ENCODE results near the gene FIGNL1.

The FIGNL1 gene

DNA sequence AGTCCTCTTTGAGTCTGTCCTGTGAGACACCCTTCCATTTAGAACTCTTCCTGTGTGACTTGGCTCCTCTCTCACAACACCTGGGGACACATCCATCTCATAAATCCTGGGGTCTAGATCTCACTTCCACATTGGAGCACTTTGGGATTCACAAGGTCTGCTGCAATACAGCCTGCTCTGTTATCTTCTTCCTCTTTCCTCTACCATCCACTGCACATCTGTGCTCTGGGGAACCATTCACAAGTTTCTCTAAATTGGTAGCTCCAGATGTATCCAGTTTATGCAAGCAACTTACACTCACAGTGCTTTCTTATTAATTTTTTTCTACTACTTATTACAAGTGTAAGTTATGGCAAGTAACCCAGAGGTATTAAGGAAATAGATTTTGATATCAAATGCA is 5.5 kb upstream of the FIGNL1 start:
- no peak overlapping the region for H3K9ac ChIP-seq (ENCODE audit: low read depth, low read length, poor library complexity, severe bottlenecking)
- no peaks in the 10 kb centered on the region for H3K9me3 ChIP-seq (ENCODE audit: insufficient read depth, low read depth, low read length)
- H3F3A ChIP-seq (ENCODE audit: low read depth): no peaks in the 10 kb centered on the region
- H3K27me3 ChIP-seq (ENCODE audit: insufficient read depth, low read length, poor library complexity, severe bottlenecking): no peaks in the 10 kb centered on the region
- no peak overlapping the region for H3K4me2 ChIP-seq (ENCODE audit: low read depth, low read length, poor library complexity, severe bottlenecking)
- H3K9me2 ChIP-seq (replicated peaks; ENCODE audit: low read depth, low read length): no peaks in the 10 kb centered on the region
- peaks cover 8% of the 10 kb centered on the region; the same call in 1 of the 2 replicates for H3K79me2 ChIP-seq (ENCODE audit: insufficient read depth, low read length)
- H4K20me1 ChIP-seq (ENCODE audit: insufficient read depth, low read length, poor library complexity, severe bottlenecking): no peaks in the 10 kb centered on the region
- H2AFZ ChIP-seq (ENCODE audit: low read length): no peak overlapping the region
- H3K4me1 ChIP-seq (ENCODE audit: insufficient read depth, low read length, poor library complexity, severe bottlenecking): peaks cover 15% of the 10 kb centered on the region
- no peaks in the 10 kb centered on the region for H3K36me3 ChIP-seq (ENCODE audit: insufficient read depth, low read length)
- TF ChIP-seq, protein P1, sequence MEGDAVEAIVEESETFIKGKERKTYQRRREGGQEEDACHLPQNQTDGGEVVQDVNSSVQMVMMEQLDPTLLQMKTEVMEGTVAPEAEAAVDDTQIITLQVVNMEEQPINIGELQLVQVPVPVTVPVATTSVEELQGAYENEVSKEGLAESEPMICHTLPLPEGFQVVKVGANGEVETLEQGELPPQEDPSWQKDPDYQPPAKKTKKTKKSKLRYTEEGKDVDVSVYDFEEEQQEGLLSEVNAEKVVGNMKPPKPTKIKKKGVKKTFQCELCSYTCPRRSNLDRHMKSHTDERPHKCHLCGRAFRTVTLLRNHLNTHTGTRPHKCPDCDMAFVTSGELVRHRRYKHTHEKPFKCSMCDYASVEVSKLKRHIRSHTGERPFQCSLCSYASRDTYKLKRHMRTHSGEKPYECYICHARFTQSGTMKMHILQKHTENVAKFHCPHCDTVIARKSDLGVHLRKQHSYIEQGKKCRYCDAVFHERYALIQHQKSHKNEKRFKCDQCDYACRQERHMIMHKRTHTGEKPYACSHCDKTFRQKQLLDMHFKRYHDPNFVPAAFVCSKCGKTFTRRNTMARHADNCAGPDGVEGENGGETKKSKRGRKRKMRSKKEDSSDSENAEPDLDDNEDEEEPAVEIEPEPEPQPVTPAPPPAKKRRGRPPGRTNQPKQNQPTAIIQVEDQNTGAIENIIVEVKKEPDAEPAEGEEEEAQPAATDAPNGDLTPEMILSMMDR (conservative IDR thresholded peaks at IDR 0.05; ENCODE audit: low read length): no peak
- no peak for TF ChIP-seq EZH2phosphoT487 (IDR thresholded peaks at IDR 0.05; ENCODE audit: borderline replicate concordance)
- no peak overlapping the region for H3K4me3 ChIP-seq (ENCODE audit: low read length, poor library complexity, severe bottlenecking)

DNA sequence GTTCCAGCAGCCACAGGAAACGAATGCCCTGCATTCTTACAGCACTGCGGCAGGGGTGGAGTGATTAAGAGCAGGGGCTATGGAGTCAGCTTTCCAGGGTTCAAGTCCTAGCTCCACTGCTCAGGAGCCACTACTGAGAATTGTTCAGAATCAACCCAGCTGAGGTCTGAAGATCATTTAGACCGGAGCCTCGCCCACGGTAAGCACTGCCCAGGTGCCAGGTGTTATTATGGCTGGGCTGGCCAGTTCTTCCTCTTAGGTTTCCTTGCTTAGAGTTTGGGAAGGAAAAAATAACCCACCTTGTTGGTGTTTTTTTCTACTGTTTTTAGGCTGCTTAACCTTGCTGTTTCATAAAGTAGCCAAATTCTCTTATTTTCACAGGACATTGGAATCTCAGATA is 4.8 kb upstream of the FIGNL1 start:
- Histone ChIP-seq H3K9me2 (replicated peaks; ENCODE audit: low read depth, low read length) (no peaks in the 10 kb centered on the region), H3K4me2 (ENCODE audit: low read depth, low read length, poor library complexity, severe bottlenecking) (no peak overlapping the region), H3K4me3 (ENCODE audit: low read length, poor library complexity, severe bottlenecking) (no peak overlapping the region), H3K36me3 (ENCODE audit: insufficient read depth, low read length) (no peaks in the 10 kb centered on the region), H3K9ac (ENCODE audit: low read depth, low read length, poor library complexity, severe bottlenecking) (no peak overlapping the region), H4K20me1 (ENCODE audit: insufficient read depth, low read length, poor library complexity, severe bottlenecking) (no peaks in the 10 kb centered on the region), H3K4me1 (ENCODE audit: insufficient read depth, low read length, poor library complexity, severe bottlenecking) (peaks cover 15% of the 10 kb centered on the region), H3K27me3 (ENCODE audit: insufficient read depth, low read length, poor library complexity, severe bottlenecking) (no peaks in the 10 kb centered on the region), H3K79me2 (ENCODE audit: insufficient read depth, low read length) (peaks cover 15% of the 10 kb centered on the region), H3K9me3 (ENCODE audit: insufficient read depth, low read depth, low read length) (no peaks in the 10 kb centered on the region), H2AFZ (ENCODE audit: low read length) (no peak overlapping the region), H3F3A (ENCODE audit: low read depth) (no peaks in the 10 kb centered on the region)
- TF ChIP-seq EZH2phosphoT487 (IDR thresholded peaks at IDR 0.05; ENCODE audit: borderline replicate concordance): no peak
- TF ChIP-seq, protein P1 (conservative IDR thresholded peaks at IDR 0.05; ENCODE audit: low read length): no peak

DNA sequence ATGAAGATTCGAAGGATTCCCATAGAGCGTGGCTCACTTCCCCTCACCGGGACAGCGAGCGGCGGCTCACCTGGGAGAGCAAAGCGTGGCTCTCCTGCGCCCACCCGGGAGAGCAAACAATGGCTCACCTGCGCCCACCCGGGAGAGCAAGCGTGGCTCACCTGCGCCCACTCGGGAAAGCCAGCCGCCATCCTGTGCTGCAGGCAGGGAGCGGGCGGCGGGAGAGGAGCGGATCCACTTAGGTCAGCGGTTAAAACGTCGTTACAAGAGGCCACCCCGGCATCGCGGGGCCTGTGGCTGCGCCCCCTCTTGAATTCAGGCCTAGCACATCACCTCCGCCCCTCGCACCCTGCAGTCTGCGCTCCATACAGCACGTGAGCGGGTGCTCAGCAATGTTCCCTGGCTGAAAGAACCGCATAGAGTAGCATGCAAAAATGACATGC is 461 bp upstream of the FIGNL1 start:
- Histone ChIP-seq H3F3A (ENCODE audit: low read depth) (no peaks in the 10 kb centered on the region), H3K4me2 (ENCODE audit: low read depth, low read length, poor library complexity, severe bottlenecking) (peak overlapping the region; percentile 91), H3K27me3 (ENCODE audit: insufficient read depth, low read length, poor library complexity, severe bottlenecking) (no peaks in the 10 kb centered on the region), H3K9me2 (replicated peaks; ENCODE audit: low read depth, low read length) (no peaks in the 10 kb centered on the region), H3K4me3 (ENCODE audit: low read length, poor library complexity, severe bottlenecking) (peak overlapping the region; percentile 90), H3K9ac (ENCODE audit: low read depth, low read length, poor library complexity, severe bottlenecking) (peak overlapping the region; percentile 94), H4K20me1 (ENCODE audit: insufficient read depth, low read length, poor library complexity, severe bottlenecking) (peaks cover 22% of the 10 kb centered on the region), H3K4me1 (ENCODE audit: insufficient read depth, low read length, poor library complexity, severe bottlenecking) (peaks cover 34% of the 10 kb centered on the region), H3K36me3 (ENCODE audit: insufficient read depth, low read length) (peaks cover 16% of the 10 kb centered on the region; the same call in 1 of the 2 replicates), H3K79me2 (ENCODE audit: insufficient read depth, low read length) (peaks cover 54% of the 10 kb centered on the region), H2AFZ (ENCODE audit: low read length) (peak overlapping the region; percentile 98), H3K9me3 (ENCODE audit: insufficient read depth, low read depth, low read length) (no peaks in the 10 kb centered on the region)
- TF ChIP-seq, protein P1 (conservative IDR thresholded peaks at IDR 0.05; ENCODE audit: low read length): no peak
- no peak for TF ChIP-seq EZH2phosphoT487 (IDR thresholded peaks at IDR 0.05; ENCODE audit: borderline replicate concordance)

Measured in Loucy (cell line).